ENCODE data around the gene POLR3K.

- TF ChIP-seq CTCF (IDR thresholded peaks at IDR 0.05; ENCODE audit: insufficient read depth, low read length, poor library complexity, severe bottlenecking) = no peak
- no peak for TF ChIP-seq EZH2phosphoT487 (conservative IDR thresholded peaks at IDR 0.05; ENCODE audit: low read length)
These were observed 17.8 kb upstream of the POLR3K start for GRCh38 chr16:71210-71539.

Data from SU-DHL-6 (cell line).